WTC11 (cell line): ENCODE data around the gene TMEM119. TPM values are rescaled to one million over a fixed set of nuclear protein-coding genes. Genes with fewer than 3 reads are reported as not detected.

Experiments used
- ATAC-seq: fragments of 200-7000 bp; cut with Tn5 transposase; 2 replicates; pipeline ENCODE4 v1.10.0; 2021; ENCODE audit warnings: mild to moderate bottlenecking, moderate library complexity
- CTCF ChIA-PET: fragments of 300-600 bp; sonication (Branson Sonifier 250); formaldehyde crosslinking; loops from one replicate; lab custom pipeline; 2021; ENCODE audit warnings: antibody characterized with exemption; lab: Charles Lee
- POLR2A ChIA-PET: fragments of 350-600 bp; sonication (Branson Sonifier 250); formaldehyde crosslinking; loops from one replicate; lab custom pipeline; 2021; ENCODE audit warnings: antibody characterized with exemption; lab: Charles Lee
- DNase-seq: peaks from one replicate; pipeline ENCODE4 v3.0.0; 2021; ENCODE audit warnings: low spot score
- H3K27ac Mint-ChIP-seq: 2 replicates; pipeline ENCODE4 v1.8.0; 2021; ENCODE audit warnings: mixed read lengths
- H3K27me3 Mint-ChIP-seq: 2 replicates; pipeline ENCODE4 v1.8.0; 2021; ENCODE audit warnings: low read depth, mild to moderate bottlenecking, moderate library complexity, mixed read lengths
- H3K36me3 Mint-ChIP-seq: 2 replicates; pipeline ENCODE4 v1.8.0; 2021; ENCODE audit warnings: mixed read lengths
- H3K4me1 Mint-ChIP-seq: 2 replicates; pipeline ENCODE4 v1.8.0; 2022; ENCODE audit warnings: mixed read lengths
- H3K4me3 Mint-ChIP-seq: 2 replicates; pipeline ENCODE4 v1.8.0; 2021; ENCODE audit warnings: mild to moderate bottlenecking, moderate library complexity, mixed read lengths
- H3K9me3 Mint-ChIP-seq: 2 replicates; pipeline ENCODE4 v1.8.0; 2021; ENCODE audit warnings: mixed read lengths
- AFF4 ChIP-seq: sonication (generic); formaldehyde crosslinking; IDR thresholded peaks from 2 replicates; pipeline ENCODE4 v1.8.1; 2023; ENCODE audit warnings: mild to moderate bottlenecking, missing genetic modification reagents, borderline replicate concordance
- ARID4B ChIP-seq: sonication (generic); formaldehyde crosslinking; IDR thresholded peaks from 2 replicates; pipeline ENCODE4 v1.8.0; 2023; ENCODE audit warnings: missing genetic modification reagents, mild to moderate bottlenecking, borderline replicate concordance
- ATF3 ChIP-seq: sonication (generic); formaldehyde crosslinking; conservative IDR thresholded peaks from 2 replicates; pipeline ENCODE4 v1.8.1; 2022; ENCODE audit warnings: mild to moderate bottlenecking, missing genetic modification reagents
- E2F5 ChIP-seq: sonication (generic); formaldehyde crosslinking; IDR thresholded peaks from 2 replicates; pipeline ENCODE4 v1.8.1; 2022; ENCODE audit warnings: mild to moderate bottlenecking, moderate library complexity, missing genetic modification reagents
- EMX1 ChIP-seq: fragments of 250-450 bp; sonication (Bioruptor Pico); IDR thresholded peaks from 2 replicates; pipeline ENCODE4 v1.8.0; 2021; ENCODE audit warnings: mild to moderate bottlenecking
- ERG ChIP-seq: fragments of 250-450 bp; sonication (Bioruptor Pico); IDR thresholded peaks from 2 replicates; pipeline ENCODE4 v1.8.0; 2021; ENCODE audit warnings: mild to moderate bottlenecking
- FOXK1 ChIP-seq: sonication (generic); formaldehyde crosslinking; IDR thresholded peaks from 2 replicates; pipeline ENCODE4 v1.8.0; 2022; ENCODE audit warnings: mild to moderate bottlenecking, moderate library complexity, missing genetic modification reagents
- FOXP1 ChIP-seq: sonication (generic); formaldehyde crosslinking; IDR thresholded peaks from 2 replicates; pipeline ENCODE4 v1.8.0; 2022; ENCODE audit warnings: missing genetic modification reagents, mild to moderate bottlenecking, moderate library complexity, borderline replicate concordance
- FOXP4 ChIP-seq: sonication (generic); formaldehyde crosslinking; IDR thresholded peaks from 2 replicates; pipeline ENCODE4 v1.8.0; 2022; ENCODE audit warnings: mild to moderate bottlenecking, missing genetic modification reagents
- IRF2 ChIP-seq: sonication (generic); formaldehyde crosslinking; IDR thresholded peaks from 2 replicates; pipeline ENCODE4 v1.8.0; 2022; ENCODE audit warnings: low read depth, missing genetic modification reagents, borderline replicate concordance
- MLX ChIP-seq: sonication (generic); formaldehyde crosslinking; IDR thresholded peaks from 2 replicates; pipeline ENCODE4 v1.8.1; 2023; ENCODE audit warnings: mild to moderate bottlenecking, missing genetic modification reagents, moderate library complexity
- NFE2L1 ChIP-seq: sonication (generic); formaldehyde crosslinking; IDR thresholded peaks from 2 replicates; pipeline ENCODE4 v1.8.1; 2023; ENCODE audit warnings: missing genetic modification reagents
- TEAD1 ChIP-seq: sonication (generic); formaldehyde crosslinking; IDR thresholded peaks from 2 replicates; pipeline ENCODE4 v1.8.0; 2022; ENCODE audit warnings: mild to moderate bottlenecking, missing genetic modification reagents
- TP53 ChIP-seq: sonication (generic); formaldehyde crosslinking; IDR thresholded peaks from 2 replicates; pipeline ENCODE4 v1.8.1; 2023; ENCODE audit warnings: mild to moderate bottlenecking, missing genetic modification reagents
- ZNF121 ChIP-seq: sonication (generic); formaldehyde crosslinking; IDR thresholded peaks from 2 replicates; pipeline ENCODE4 v1.8.0; 2023; ENCODE audit warnings: missing genetic modification reagents
- ZNF138 ChIP-seq: sonication (generic); formaldehyde crosslinking; conservative IDR thresholded peaks from 2 replicates; pipeline ENCODE4 v1.8.1; 2022; ENCODE audit warnings: mild to moderate bottlenecking, moderate library complexity, missing genetic modification reagents
- ZSCAN18 ChIP-seq: fragments of 250-450 bp; sonication (Bioruptor Pico); IDR thresholded peaks from 2 replicates; pipeline ENCODE4 v2.1.2; 2022; ENCODE audit warnings: mild to moderate bottlenecking, moderate library complexity
- total RNA-seq: library from RNA; stranded (reverse); gene quantifications from 3 replicates; pipeline ENCODE4 v1.2.3, GENCODE V29; 2021

Gene TMEM119
- total RNA-seq, 1 experiment from 2014 or later: 0.20 TPM

GRCh38 chr12:108578813-108579212 is 19.1 kb downstream of the TMEM119 start:
- H3K27ac Mint-ChIP-seq: no peak overlapping the region
- no peak overlapping the region for H3K4me3 Mint-ChIP-seq
- H3K9me3 Mint-ChIP-seq: peaks cover 23% of the 10 kb centered on the region
- TF ChIP-seq NFE2L1 (CRISPR knock-in tag) (no peak), ZNF138 (CRISPR knock-in tag) (no peak), EMX1 (no peak), ZSCAN18 (CRISPR knock-in tag) (no peak)
- TF ChIP-seq, all 79 proteins: peak for 0
- no peaks in the 10 kb centered on the region for H3K36me3 Mint-ChIP-seq
- ChIA-PET CTCF (no interaction called here), POLR2A (no interaction called here)
- DNase-seq: no peak
- no peaks in the 10 kb centered on the region for H3K4me1 Mint-ChIP-seq
- no peaks in the 10 kb centered on the region for H3K27me3 Mint-ChIP-seq
- ATAC-seq: no peak

- DNase-seq (no peak), ATAC-seq (no peak)
- POLR2A ChIA-PET: no interaction called here
- Mint-ChIP-seq H3K36me3 (no peaks in the 10 kb centered on the region), H3K27ac (no peak overlapping the region), H3K4me1 (no peaks in the 10 kb centered on the region), H3K9me3 (peaks cover 23% of the 10 kb centered on the region), H3K4me3 (no peak overlapping the region), H3K27me3 (no peaks in the 10 kb centered on the region)
- CTCF ChIA-PET: no interaction called here
- TF ChIP-seq ATF3: no peak
These were observed 19.6 kb downstream of the TMEM119 start for GRCh38 chr12:108578264-108578663.

GRCh38 chr12:108577458-108577857 is 20.4 kb downstream of the TMEM119 start:
- Mint-ChIP-seq H3K27me3 (no peaks in the 10 kb centered on the region), H3K9me3 (peaks cover 23% of the 10 kb centered on the region), H3K4me3 (no peak overlapping the region), H3K4me1 (no peaks in the 10 kb centered on the region), H3K27ac (no peak overlapping the region), H3K36me3 (no peaks in the 10 kb centered on the region)
- ChIA-PET POLR2A (no interaction called here), CTCF (interaction anchor here (1.3 kb wide), 1 partner anchor 12 kb away, joined by 3 read pairs; no protein-coding TSS in a partner anchor)
- DNase-seq (no peak), ATAC-seq (no peak)
- TF ChIP-seq ERG (CRISPR knock-in tag) (no peak), E2F5 (CRISPR knock-in tag) (no peak), TP53 (CRISPR knock-in tag) (no peak), NFE2L1 (CRISPR knock-in tag) (no peak), IRF2 (CRISPR knock-in tag) (no peak), FOXK1 (CRISPR knock-in tag) (no peak), AFF4 (CRISPR knock-in tag) (no peak), MLX (CRISPR knock-in tag) (no peak), FOXP4 (CRISPR knock-in tag) (no peak), FOXP1 (no peak), TEAD1 (CRISPR knock-in tag) (no peak), ARID4B (CRISPR knock-in tag) (no peak), ZNF121 (no peak)
